ENCODE measurements around the gene ARID4B. TPM values are rescaled to one million over a fixed set of nuclear protein-coding genes. Genes with fewer than 3 reads are reported as not detected.

Gene ARID4B
- polyA plus RNA-seq, 3 donors = 45.0 to 51.3 (median 45.1) TPM

DNA sequence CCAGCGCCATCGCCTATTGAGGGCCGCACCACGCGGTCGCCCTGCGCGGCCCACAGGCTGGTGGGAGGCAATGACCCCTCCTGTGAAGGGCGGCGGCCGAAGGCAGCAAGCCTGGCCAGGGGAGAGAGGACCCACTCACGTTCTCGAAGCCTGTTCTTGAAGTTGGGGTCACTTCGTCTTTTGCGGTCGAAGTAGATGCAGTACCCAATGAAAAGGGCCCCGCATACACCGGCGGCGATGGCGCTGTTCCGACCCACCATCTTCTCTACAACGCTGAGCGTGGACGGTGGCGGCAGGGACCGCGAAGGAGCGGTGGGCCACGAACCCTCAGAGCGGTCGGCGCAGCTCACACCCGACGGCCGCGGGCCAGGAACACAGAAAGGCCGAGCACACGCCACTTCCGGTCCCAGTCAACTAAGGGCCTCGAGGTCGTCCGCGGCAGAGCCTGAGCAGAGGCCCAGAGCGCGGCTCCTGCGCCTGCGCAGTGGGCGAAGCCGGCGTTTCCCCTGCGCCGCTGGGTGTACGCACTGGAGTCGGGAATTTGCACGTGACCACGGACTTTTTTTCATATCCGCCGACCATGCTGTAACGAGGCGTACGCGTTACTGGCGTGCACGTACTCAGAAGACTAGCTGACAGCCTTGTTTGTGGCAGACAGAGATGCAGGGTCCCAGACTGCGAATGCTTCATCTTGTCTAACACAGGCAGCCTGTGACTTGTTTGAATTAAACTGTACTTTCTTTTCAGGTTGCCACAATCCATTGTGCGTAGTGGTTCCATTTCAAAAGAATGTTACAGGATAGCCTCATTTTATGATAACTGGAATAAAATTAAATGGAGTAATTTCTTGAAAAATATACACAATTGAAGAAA, 199.3 kb downstream of the ARID4B start, which contains the start of gene TOMM20:
Gene TOMM20, minus strand, starts transcription at position 382 of the 873 bp plus-strand sequence. Its CDS starts 122 bp downstream, at position 260.
- DNase-seq = peak; percentile 98

DNA sequence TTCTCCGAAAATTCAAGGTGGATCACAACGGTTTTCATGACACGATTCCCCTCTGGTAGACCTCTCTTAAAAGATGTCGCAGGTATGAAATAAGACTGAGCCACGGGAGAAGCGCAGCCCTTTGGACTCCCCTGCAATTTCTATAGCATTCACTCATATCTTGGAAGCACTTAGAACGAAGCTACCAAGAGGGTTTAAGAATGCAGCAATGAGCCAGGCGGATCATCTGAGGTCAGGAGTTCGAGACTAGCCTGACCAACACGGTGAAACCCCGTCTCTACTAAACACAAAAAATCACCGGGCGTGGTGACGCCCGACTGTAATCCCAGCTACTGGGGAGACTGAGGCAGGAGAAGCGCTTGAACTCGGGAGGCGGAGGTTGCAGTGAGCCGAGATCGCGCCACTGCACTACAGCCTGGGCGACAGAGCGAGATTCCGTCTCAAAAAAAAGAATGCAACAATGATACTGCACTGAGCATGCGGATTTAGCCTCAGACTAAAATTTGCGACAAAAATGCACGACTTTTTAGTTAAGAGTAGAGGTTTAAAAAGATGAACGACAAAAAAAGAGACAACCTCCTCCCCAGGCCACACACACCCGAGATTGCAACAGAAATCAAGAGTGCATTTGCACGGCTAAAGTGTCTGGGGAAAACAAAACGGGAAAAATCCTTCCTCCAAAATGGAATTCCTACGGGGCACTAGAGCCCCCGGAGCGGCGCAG, 200.1 kb downstream of the ARID4B start:
- no peak for DNase-seq

DNA sequence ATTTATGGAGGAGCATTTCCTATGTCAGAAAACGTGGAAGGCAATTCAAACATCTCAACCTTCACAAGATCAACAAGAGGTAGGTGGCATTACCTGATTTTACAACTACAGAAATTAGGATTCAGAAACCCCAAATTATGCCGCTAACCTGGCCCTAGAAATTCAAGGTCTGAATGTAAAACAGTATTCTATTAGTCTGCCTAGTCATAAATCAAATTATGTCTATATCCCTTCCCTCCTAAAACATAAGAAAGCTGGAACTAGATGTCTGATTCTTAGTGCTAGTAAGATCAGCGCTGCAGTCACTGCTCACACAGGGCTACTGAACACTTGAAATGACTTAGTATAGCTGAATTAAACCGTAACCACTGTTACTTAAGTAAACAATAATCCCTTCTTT, 200.8 kb downstream of the ARID4B start:
- DNase-seq = no peak

DNA sequence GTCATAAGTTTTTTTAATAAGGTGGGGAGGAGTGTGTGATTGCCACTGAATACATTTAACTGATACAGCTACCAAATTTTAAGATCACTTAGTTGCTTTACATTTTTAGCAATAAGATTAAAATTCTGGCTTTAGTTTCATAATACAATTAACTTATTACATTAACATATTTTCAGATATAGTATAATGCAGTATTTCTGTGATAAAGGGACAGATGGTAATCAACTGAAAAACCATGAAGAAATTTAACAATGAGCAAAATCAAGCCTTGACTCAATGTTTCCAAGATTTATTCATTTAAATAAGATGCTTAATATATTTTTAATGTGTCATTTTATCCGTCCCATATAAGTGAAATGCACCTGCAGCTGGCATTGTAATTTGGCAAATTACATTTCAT, 203.3 kb downstream of the ARID4B start:
- no peak for DNase-seq

DNA sequence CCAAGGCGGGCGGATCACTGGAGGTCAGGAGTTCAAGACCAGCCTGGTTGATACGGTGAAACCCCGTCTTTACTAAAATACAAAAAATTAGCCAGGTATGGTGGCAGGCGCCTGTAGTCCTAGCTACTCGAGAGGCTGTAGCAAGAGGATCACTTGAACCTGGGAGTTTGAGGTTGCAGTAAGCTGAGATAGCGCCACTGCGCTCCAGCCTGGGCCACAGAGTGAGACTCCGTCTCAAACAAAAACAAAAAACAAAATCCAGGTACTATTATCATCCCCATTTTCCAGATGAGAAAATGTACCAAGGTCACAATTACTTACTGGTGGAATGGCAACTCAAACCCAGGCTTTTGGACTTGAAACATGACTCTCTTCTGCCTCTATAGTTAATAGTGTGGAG, 203.9 kb downstream of the ARID4B start:
- no peak for DNase-seq

DNA sequence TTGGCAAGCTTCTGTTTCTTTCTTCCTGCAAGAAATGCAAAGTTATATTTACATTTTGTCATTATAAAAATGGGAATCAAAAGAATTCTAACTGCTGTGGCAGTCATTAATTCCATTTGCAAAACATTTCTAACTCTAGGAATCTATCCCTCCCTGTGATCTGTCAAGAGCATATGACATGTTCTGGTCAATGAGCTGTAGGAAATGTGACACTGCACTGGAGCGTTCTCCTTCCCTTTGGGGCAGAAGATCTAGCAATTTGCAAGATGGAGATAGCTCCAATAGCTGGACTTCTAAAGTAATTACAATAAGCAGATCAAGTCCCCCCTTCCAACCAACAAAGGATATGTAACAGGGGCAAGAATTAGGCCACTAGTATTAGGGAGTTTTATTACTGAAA, 205.6 kb downstream of the ARID4B start:
- no peak for DNase-seq

Other genes with a start within 250 kb of the ARID4B start
- 100 to 1,000 TPM; 193 to 210 (median 200) TPM for gene TOMM20, start 199.3 kb downstream of the ARID4B start, polyA plus RNA-seq (ENCODE audit: insufficient read length in 3 of 3)
- gene RBM34, start 166.9 kb downstream of the ARID4B start, polyA plus RNA-seq (ENCODE audit: insufficient read length in 3 of 3) = 10 to 100 TPM; 72.2 to 73.3 (median 73.2) TPM
- 10 to 100 TPM; 50.7 to 53.8 (median 51.8) TPM for gene GGPS1, start 391 bp upstream of the ARID4B start, polyA plus RNA-seq (ENCODE audit: insufficient read length in 3 of 3)
- 10 to 100 TPM; 36.5 to 58.8 (median 51.8) TPM for gene TBCE, start 39.2 kb upstream of the ARID4B start, polyA plus RNA-seq (ENCODE audit: insufficient read length in 3 of 3)
- 10 to 100 TPM; 23.6 to 26.7 (median 24.0) TPM for gene B3GALNT2, start 176.3 kb upstream of the ARID4B start, polyA plus RNA-seq (ENCODE audit: insufficient read length in 3 of 3)

Measured in renal pelvis (tissue), 4 donors.